H1 (cell line): ENCODE measurements around the gene JAG2. TPM values are rescaled to one million over a fixed set of nuclear protein-coding genes. Genes with fewer than 3 reads are reported as not detected.

Source experiments
- GABPA ChIP-seq: IDR thresholded peaks from 2 replicates; pipeline ENCODE4 v1.6.1; 2011; ENCODE audit warnings: mild to moderate bottlenecking, low read length, moderate library complexity, borderline replicate concordance; ENCODE audit not compliant: insufficient read depth
- POLR2AphosphoS5 ChIP-seq: IDR thresholded peaks from 2 replicates; pipeline ENCODE4 v1.6.1; 2011; ENCODE audit warnings: low read depth, low read length
- polyA plus RNA-seq, 7 experiments: library from polyadenylated mRNA; depleted of rRNA in 3 of 7; stranded (reverse) in 5 of 7; unstranded in 2 of 7; fragments of >200 nt in 5 of 7; fragments of 200-250 nt in 2 of 7; gene quantifications; 1 replicate in 5 of 7; 2 replicates in 1 of 7; 4 replicates in 1 of 7; pipeline versions ENCODE4 v1.2.1 to v1.2.3, GENCODE V29; 2011 to 2013; ENCODE audit warnings: missing spikeins in 2 of 7, mixed read lengths in 2 of 7
- total RNA-seq: library from RNA; stranded (reverse); fragmentation: NEBNext Ultra II Directional; extraction: Animal tissue kit (Norgen Biotek cat#: 25700); gene quantifications from 2 replicates; pipeline ENCODE4 v1.2.1, GENCODE V29; 2021

Gene JAG2
- total and polyA plus RNA-seq, 2 of the 8 experiments (the other 6 are each of a cell fraction or from before 2014, with no cell fraction given): 2.8 to 6.2 TPM

DNA sequence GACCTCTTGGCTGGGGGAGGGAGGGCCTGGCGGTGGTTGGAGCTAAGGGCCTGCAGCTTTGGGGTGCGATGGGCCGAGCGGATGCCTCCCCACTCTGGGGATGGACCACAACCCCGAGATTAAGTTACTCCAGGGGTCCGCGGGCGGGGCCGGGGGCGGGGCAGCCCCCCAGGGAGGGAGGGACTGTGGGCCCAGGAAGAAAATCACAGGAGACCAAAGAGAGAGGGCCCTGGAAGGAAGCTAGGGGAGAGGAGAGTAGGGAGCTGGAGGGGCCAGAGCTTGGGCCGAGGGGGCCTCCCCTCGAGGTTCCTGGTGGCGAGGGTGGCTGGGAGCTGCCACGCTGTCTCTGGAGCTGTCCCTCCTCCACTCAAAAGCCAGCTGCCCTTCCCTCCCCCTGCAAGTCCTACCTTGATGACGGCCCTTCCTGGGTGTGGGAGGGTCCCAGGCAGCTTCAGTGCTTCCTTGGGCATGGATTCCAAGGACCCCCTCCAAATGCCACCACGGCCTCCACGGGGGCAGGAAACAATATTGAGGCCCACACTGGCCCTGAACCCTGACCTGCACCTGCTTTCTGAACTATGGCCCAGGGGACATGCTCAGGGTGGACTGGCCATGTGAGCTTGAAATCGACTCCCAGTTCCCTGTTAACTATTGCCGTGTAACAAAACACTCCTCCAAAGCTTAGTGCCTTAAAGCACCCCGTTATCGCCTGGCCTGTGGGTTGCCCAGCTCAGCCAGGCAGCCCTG, 13.1 kb upstream of the JAG2 start (continued):
- TF ChIP-seq POLR2AphosphoS5 (no peak), GABPA (no peak)
